ENCODE measurements around the gene SRSF9. TPM values are rescaled to one million over a fixed set of nuclear protein-coding genes. Genes with fewer than 3 reads are reported as not detected.

SRSF9 gene
- polyA plus RNA-seq, 2 of the 4 experiments (the other 2 are of a cell fraction): 218 to 306 TPM

DNA sequence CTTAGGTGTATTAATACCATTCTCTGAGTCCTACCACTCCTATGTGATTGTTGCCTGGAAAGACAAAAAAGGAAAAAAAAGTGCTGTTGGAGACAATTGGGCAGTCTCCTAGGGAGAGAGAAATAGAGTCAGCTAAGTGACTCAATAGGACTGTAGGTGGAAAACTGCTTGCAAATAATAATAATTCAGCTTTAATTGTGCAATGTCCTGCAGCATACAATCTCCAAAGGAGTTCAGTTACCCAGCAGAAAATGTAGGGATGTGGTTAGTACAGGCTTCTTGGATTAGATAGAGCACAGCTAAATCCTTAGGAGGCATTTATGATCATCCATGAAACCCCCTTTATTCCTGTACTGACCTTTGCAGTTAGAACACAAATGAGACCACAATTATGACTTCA is 3.0 kb upstream of the SRSF9 start:
- TF ChIP-seq TFCP2L1 (CRISPR knock-in tag; IDR thresholded peaks at IDR 0.05) (no peak), HOXA7 (CRISPR knock-in tag; IDR thresholded peaks at IDR 0.05) (no peak), PHF8 (IDR thresholded peaks at IDR 0.05; ENCODE audit: borderline replicate concordance, low read depth) (no peak), RARB (CRISPR knock-in tag; IDR thresholded peaks at IDR 0.05) (no peak), ZSCAN20 (CRISPR knock-in tag; IDR thresholded peaks at IDR 0.05) (no peak), MAZ (IDR thresholded peaks at IDR 0.05; ENCODE audit: borderline replicate concordance, low read depth, low read length) (no peak), ZNF302 (CRISPR knock-in tag; IDR thresholded peaks at IDR 0.05) (no peak), TP53 (CRISPR knock-in tag; IDR thresholded peaks at IDR 0.05) (no peak), ATOH8 (CRISPR knock-in tag; IDR thresholded peaks at IDR 0.05; ENCODE audit: low read depth) (no peak), NR3C1 (IDR thresholded peaks at IDR 0.05) (no peak), CHD2 (IDR thresholded peaks at IDR 0.05; ENCODE audit: low read length, partially characterized antibody) (no peak), JUN (IDR thresholded peaks at IDR 0.05) (no peak), HDAC2 (IDR thresholded peaks at IDR 0.05) (no peak), SMC3 (IDR thresholded peaks at IDR 0.05) (no peak), EP300 (IDR thresholded peaks at IDR 0.05) (no peak), HOXB13 (CRISPR knock-in tag; IDR thresholded peaks at IDR 0.05; ENCODE audit: low read depth) (no peak), ZFP36 (IDR thresholded peaks at IDR 0.05; ENCODE audit: borderline replicate concordance, partially characterized antibody) (no peak), HEYL (CRISPR knock-in tag; IDR thresholded peaks at IDR 0.05) (no peak)
- TF ChIP-seq, protein P1, sequence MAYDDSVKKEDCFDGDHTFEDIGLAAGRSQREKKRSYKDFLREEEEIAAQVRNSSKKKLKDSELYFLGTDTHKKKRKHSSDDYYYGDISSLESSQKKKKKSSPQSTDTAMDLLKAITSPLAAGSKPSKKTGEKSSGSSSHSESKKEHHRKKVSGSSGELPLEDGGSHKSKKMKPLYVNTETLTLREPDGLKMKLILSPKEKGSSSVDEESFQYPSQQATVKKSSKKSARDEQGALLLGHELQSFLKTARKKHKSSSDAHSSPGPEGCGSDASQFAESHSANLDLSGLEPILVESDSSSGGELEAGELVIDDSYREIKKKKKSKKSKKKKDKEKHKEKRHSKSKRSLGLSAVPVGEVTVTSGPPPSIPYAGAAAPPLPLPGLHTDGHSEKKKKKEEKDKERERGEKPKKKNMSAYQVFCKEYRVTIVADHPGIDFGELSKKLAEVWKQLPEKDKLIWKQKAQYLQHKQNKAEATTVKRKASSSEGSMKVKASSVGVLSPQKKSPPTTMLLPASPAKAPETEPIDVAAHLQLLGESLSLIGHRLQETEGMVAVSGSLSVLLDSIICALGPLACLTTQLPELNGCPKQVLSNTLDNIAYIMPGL (CRISPR knock-in tag; IDR thresholded peaks at IDR 0.05; ENCODE audit: borderline replicate concordance): no peak
- TF ChIP-seq, protein P2, sequence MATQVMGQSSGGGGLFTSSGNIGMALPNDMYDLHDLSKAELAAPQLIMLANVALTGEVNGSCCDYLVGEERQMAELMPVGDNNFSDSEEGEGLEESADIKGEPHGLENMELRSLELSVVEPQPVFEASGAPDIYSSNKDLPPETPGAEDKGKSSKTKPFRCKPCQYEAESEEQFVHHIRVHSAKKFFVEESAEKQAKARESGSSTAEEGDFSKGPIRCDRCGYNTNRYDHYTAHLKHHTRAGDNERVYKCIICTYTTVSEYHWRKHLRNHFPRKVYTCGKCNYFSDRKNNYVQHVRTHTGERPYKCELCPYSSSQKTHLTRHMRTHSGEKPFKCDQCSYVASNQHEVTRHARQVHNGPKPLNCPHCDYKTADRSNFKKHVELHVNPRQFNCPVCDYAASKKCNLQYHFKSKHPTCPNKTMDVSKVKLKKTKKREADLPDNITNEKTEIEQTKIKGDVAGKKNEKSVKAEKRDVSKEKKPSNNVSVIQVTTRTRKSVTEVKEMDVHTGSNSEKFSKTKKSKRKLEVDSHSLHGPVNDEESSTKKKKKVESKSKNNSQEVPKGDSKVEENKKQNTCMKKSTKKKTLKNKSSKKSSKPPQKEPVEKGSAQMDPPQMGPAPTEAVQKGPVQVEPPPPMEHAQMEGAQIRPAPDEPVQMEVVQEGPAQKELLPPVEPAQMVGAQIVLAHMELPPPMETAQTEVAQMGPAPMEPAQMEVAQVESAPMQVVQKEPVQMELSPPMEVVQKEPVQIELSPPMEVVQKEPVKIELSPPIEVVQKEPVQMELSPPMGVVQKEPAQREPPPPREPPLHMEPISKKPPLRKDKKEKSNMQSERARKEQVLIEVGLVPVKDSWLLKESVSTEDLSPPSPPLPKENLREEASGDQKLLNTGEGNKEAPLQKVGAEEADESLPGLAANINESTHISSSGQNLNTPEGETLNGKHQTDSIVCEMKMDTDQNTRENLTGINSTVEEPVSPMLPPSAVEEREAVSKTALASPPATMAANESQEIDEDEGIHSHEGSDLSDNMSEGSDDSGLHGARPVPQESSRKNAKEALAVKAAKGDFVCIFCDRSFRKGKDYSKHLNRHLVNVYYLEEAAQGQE (IDR thresholded peaks at IDR 0.05): no peak
- DNase-seq (ENCODE audit: low read depth in 1 of 2, low spot score in 1 of 2) (no peak), ATAC-seq (no peak), FAIRE-seq (no peak)
- Histone ChIP-seq H3K9me3 (no peaks in the 10 kb centered on the region), H3K4me3 (no peak overlapping the region), H3K27ac (no peak overlapping the region), H3K4me2 (no peak overlapping the region), H3K4me1 (peaks cover 27% of the 10 kb centered on the region)
- ChIA-PET CTCF (interaction anchor here (0.6 to 9.7 kb wide), 5 partner anchors 8 to 271 kb away, joined by 3 to 99 read pairs (median 4); partner anchors contain the start of genes COX6A1 and RPLP0), POLR2A (no interaction called here)

- FAIRE-seq: no peak
- H3K4me2 ChIP-seq: peak overlapping the region; percentile 90
- H3K4me1 ChIP-seq: peaks cover 44% of the 10 kb centered on the region
- CTCF ChIA-PET: interaction anchor here (0.7 to 11.1 kb wide), 21 partner anchors 9 to 146 kb away, joined by 3 to 167 read pairs (median 5); partner anchors contain the start of genes COX6A1 and DYNLL1
- H3K4me3 ChIP-seq: peak overlapping the region; percentile 80
- ATAC-seq: peak in 1 of 2 experiments; percentile 58; a peak in 5 of 6 replicates
- no peaks in the 10 kb centered on the region for H3K9me3 ChIP-seq
- H3K27ac ChIP-seq: peak overlapping the region; percentile 98
- TF ChIP-seq, protein P3, sequence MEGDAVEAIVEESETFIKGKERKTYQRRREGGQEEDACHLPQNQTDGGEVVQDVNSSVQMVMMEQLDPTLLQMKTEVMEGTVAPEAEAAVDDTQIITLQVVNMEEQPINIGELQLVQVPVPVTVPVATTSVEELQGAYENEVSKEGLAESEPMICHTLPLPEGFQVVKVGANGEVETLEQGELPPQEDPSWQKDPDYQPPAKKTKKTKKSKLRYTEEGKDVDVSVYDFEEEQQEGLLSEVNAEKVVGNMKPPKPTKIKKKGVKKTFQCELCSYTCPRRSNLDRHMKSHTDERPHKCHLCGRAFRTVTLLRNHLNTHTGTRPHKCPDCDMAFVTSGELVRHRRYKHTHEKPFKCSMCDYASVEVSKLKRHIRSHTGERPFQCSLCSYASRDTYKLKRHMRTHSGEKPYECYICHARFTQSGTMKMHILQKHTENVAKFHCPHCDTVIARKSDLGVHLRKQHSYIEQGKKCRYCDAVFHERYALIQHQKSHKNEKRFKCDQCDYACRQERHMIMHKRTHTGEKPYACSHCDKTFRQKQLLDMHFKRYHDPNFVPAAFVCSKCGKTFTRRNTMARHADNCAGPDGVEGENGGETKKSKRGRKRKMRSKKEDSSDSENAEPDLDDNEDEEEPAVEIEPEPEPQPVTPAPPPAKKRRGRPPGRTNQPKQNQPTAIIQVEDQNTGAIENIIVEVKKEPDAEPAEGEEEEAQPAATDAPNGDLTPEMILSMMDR (IDR thresholded peaks at IDR 0.05): no peak
- TF ChIP-seq PHF8 (IDR thresholded peaks at IDR 0.05; ENCODE audit: borderline replicate concordance, low read depth) (0 out of 2 replicates have a peak, but pooled peaks have one; percentile 10), MAZ (IDR thresholded peaks at IDR 0.05; ENCODE audit: borderline replicate concordance, low read depth, low read length) (no peak), FOSB (CRISPR knock-in tag; IDR thresholded peaks at IDR 0.05) (no peak), ELK1 (IDR thresholded peaks at IDR 0.05; ENCODE audit: low read depth, low read length) (no peak), E2F6 (IDR thresholded peaks at IDR 0.05; ENCODE audit: borderline replicate concordance, low read depth) (no peak), ZFP36 (IDR thresholded peaks at IDR 0.05; ENCODE audit: borderline replicate concordance, partially characterized antibody) (no peak), RCOR1 (IDR thresholded peaks at IDR 0.05; ENCODE audit: low read depth, low read length) (no peak)
- POLR2A ChIA-PET: no interaction called here
- WGBS (ENCODE audit: missing lambda C conversion rate): 78% methylated on average over 23 of the region's 26 CpGs
- DNase-seq (ENCODE audit: low read depth in 1 of 2, low spot score in 1 of 2): peak; percentile 36 to 46
Observed at GRCh38 chr12:120470150-120470784, 719 bp upstream of the SRSF9 start.
